MM.1S (cell line): ENCODE measurements around the gene CNTLN.

Experiments used
- DNase-seq: peaks from one replicate; pipeline ENCODE4 v3.0.0-alpha.2; 2015
- H2AFZ ChIP-seq: fragments of 300-600 bp; sonication (generic); 2 replicates; pipeline ENCODE4 v1.6.0; 2016; ENCODE audit warnings: antibody characterized with exemption, low read length
- H3F3A ChIP-seq: fragments of 300-600 bp; sonication (generic); 2 replicates; pipeline ENCODE4 v1.6.1; 2016; ENCODE audit warnings: mild to moderate bottlenecking, antibody characterized with exemption, low read length, moderate library complexity, mixed read lengths; ENCODE audit not compliant: insufficient read depth
- H3K27ac ChIP-seq: fragments of 300-600 bp; sonication (generic); 2 replicates; pipeline ENCODE4 v1.5.1; 2016; ENCODE audit warnings: mild to moderate bottlenecking, low read length
- H3K27me3 ChIP-seq: fragments of 300-600 bp; sonication (generic); replicated peaks from 2 replicates; pipeline ENCODE4 v1.6.0; 2016; ENCODE audit warnings: low read length; ENCODE audit not compliant: insufficient read depth
- H3K36me3 ChIP-seq: fragments of 300-600 bp; sonication (generic); replicated peaks from 2 replicates; pipeline ENCODE4 v1.6.1; 2016; ENCODE audit warnings: mild to moderate bottlenecking, low read length, mixed read lengths; ENCODE audit not compliant: insufficient read depth
- H3K4me1 ChIP-seq: fragments of 300-600 bp; sonication (generic); 2 replicates; pipeline ENCODE4 v1.6.1; 2016; ENCODE audit warnings: low read length, mixed read lengths
- H3K4me2 ChIP-seq: fragments of 300-600 bp; sonication (generic); 2 replicates; pipeline ENCODE4 v1.6.0; 2016; ENCODE audit warnings: low read depth, low read length
- H3K4me3 ChIP-seq: fragments of 300-600 bp; sonication (generic); 2 replicates; pipeline ENCODE4 v1.5.1; 2016; ENCODE audit warnings: low read length, mixed read lengths
- H3K79me2 ChIP-seq: fragments of 300-600 bp; sonication (generic); 2 replicates; pipeline ENCODE4 v1.6.1; 2016; ENCODE audit warnings: mixed run types, low read length, mixed read lengths
- H3K9ac ChIP-seq: fragments of 300-600 bp; sonication (generic); 2 replicates; pipeline ENCODE4 v1.6.1; 2016; ENCODE audit warnings: low read length, mixed read lengths
- H3K9me2 ChIP-seq: fragments of 300-600 bp; sonication (generic); replicated peaks from 2 replicates; pipeline ENCODE4 v1.6.1; 2016; ENCODE audit warnings: mild to moderate bottlenecking, low read length, mixed read lengths; ENCODE audit not compliant: insufficient read depth
- H3K9me3 ChIP-seq: fragments of 300-600 bp; sonication (generic); replicated peaks from 2 replicates; pipeline ENCODE4 v1.6.1; 2016; ENCODE audit warnings: mild to moderate bottlenecking, low read length, mixed read lengths; ENCODE audit not compliant: insufficient read depth
- H4K20me1 ChIP-seq: fragments of 300-600 bp; sonication (generic); 2 replicates; pipeline ENCODE4 v1.6.1; 2016; ENCODE audit warnings: mild to moderate bottlenecking, low read length, moderate library complexity, mixed read lengths; ENCODE audit not compliant: insufficient read depth
- CTCF ChIP-seq: fragments of 300-600 bp; sonication (generic); IDR thresholded peaks from 2 replicates; pipeline ENCODE4 v1.5.1; 2016; ENCODE audit warnings: antibody characterized with exemption, low read length, mixed read lengths
- EZH2 ChIP-seq: fragments of 300-600 bp; sonication (generic); optimal IDR thresholded peaks from 2 replicates; pipeline ENCODE3; 2017; ENCODE audit warnings: low read depth, mild to moderate bottlenecking, antibody characterized with exemption, low read length, mixed read lengths
- EZH2phosphoT487 ChIP-seq: fragments of 300-600 bp; sonication (generic); IDR thresholded peaks from 2 replicates; pipeline ENCODE4 v1.6.1; 2018; ENCODE audit warnings: antibody characterized with exemption, low read length

Gene CNTLN

GRCh38 chr9:17425384-17425783, 290.5 kb downstream of the CNTLN start:
- H3K9me3 ChIP-seq, result no peaks in the 10 kb centered on the region

GRCh38 chr9:17433526-17433925, 298.7 kb downstream of the CNTLN start:
- H3K9me3 ChIP-seq, result no peaks in the 10 kb centered on the region
- no peak overlapping the region for H3K4me2 ChIP-seq
- H2AFZ ChIP-seq, result no peak overlapping the region
- no peaks in the 10 kb centered on the region for H3K27me3 ChIP-seq
- no peaks in the 10 kb centered on the region for H3F3A ChIP-seq
- no peak overlapping the region for H3K9ac ChIP-seq
- H3K36me3 ChIP-seq, result no peaks in the 10 kb centered on the region
- no peaks in the 10 kb centered on the region for H4K20me1 ChIP-seq
- H3K27ac ChIP-seq, result no peak overlapping the region
- H3K4me3 ChIP-seq, result no peak overlapping the region
- H3K4me1 ChIP-seq, result no peaks in the 10 kb centered on the region
- H3K9me2 ChIP-seq, result no peaks in the 10 kb centered on the region
- no peaks in the 10 kb centered on the region for H3K79me2 ChIP-seq
- DNase-seq, result no peak
- TF ChIP-seq EZH2 (no peak), CTCF (no peak), EZH2phosphoT487 (no peak)

More at GRCh38 chr9:17425384-17425783, 290.5 kb downstream of the CNTLN start:
- no peak overlapping the region for H3K9ac ChIP-seq
- no peak for DNase-seq
- H3K36me3 ChIP-seq, result no peaks in the 10 kb centered on the region
- H3K4me3 ChIP-seq, result no peak overlapping the region
- no peak overlapping the region for H3K4me2 ChIP-seq
- no peaks in the 10 kb centered on the region for H3K27me3 ChIP-seq
- H2AFZ ChIP-seq, result no peak overlapping the region
- no peak overlapping the region for H3K27ac ChIP-seq
- H3K79me2 ChIP-seq, result no peaks in the 10 kb centered on the region
- no peaks in the 10 kb centered on the region for H3K9me2 ChIP-seq
- no peaks in the 10 kb centered on the region for H3K4me1 ChIP-seq
- no peaks in the 10 kb centered on the region for H4K20me1 ChIP-seq
- H3F3A ChIP-seq, result no peaks in the 10 kb centered on the region
- TF ChIP-seq EZH2 (no peak), EZH2phosphoT487 (no peak), CTCF (no peak)

- H3K79me2 ChIP-seq, result no peaks in the 10 kb centered on the region
- no peaks in the 10 kb centered on the region for H3K9me3 ChIP-seq
- H3K9me2 ChIP-seq, result no peaks in the 10 kb centered on the region
- H3K27ac ChIP-seq, result no peak overlapping the region
- no peak overlapping the region for H2AFZ ChIP-seq
- H3K27me3 ChIP-seq, result no peaks in the 10 kb centered on the region
- no peak overlapping the region for H3K4me2 ChIP-seq
- H3K4me1 ChIP-seq, result no peaks in the 10 kb centered on the region
- H3K9ac ChIP-seq, result no peak overlapping the region
- H3F3A ChIP-seq, result no peaks in the 10 kb centered on the region
- DNase-seq, result no peak
- no peaks in the 10 kb centered on the region for H4K20me1 ChIP-seq
- no peak for TF ChIP-seq EZH2phosphoT487
- no peak for TF ChIP-seq CTCF
- TF ChIP-seq EZH2, result no peak
- no peaks in the 10 kb centered on the region for H3K36me3 ChIP-seq
- no peak overlapping the region for H3K4me3 ChIP-seq
Measured at GRCh38 chr9:17436854-17437253, 302.0 kb downstream of the CNTLN start.
